HCT116 (cell line): Measurements from ENCODE around the gene HDAC7. TPM values are rescaled to one million over a fixed set of nuclear protein-coding genes. Genes with fewer than 3 reads are reported as not detected.

Source experiments
- ATAC-seq: fragments of 200-7000 bp; cut with Tn5 transposase; 2 replicates; pipeline ENCODE4 v1.9.1; 2020; ENCODE audit warnings: mild to moderate bottlenecking, moderate library complexity
- BruUV-seq: library from RNA; stranded (reverse); fragments of 400-500 nt; replicated peaks from 2 replicates; lab custom pipeline; 2021; lab: Mats Ljungman, UMichigan
- CTCF ChIA-PET: fragments of 300-600 bp; sonication (Branson Sonifier 250); formaldehyde crosslinking; loops from one replicate; lab custom pipeline; 2021; ENCODE audit warnings: antibody characterized with exemption; lab: Charles Lee
- POLR2A ChIA-PET: fragments of 300-600, 350-600 bp; sonication (Branson Sonifier 250); formaldehyde crosslinking; loops from one replicate; lab custom pipeline; 2021; ENCODE audit warnings: antibody characterized with exemption; lab: Charles Lee
- RAD21 ChIA-PET, 2 experiments: fragments of 300-600 bp; sonication (Branson Sonifier 250); formaldehyde crosslinking; loops; one replicate each; lab custom pipeline; 2023; ENCODE audit warnings: low total read pairs in 2 of 2; ENCODE audit not compliant: uncharacterized antibody in 2 of 2, unreplicated experiment in 2 of 2, low non-redundant PET in 1 of 2; lab: Charles Lee
- DNase-seq: peaks from one replicate; pipeline ENCODE4 v3.0.0-alpha.2; 2010; ENCODE audit warnings: low read depth, low spot score
- H2AFZ ChIP-seq: fragments of 200-600 bp; shearing (Covaris generic), sonication (generic); 2 replicates; pipeline ENCODE4 v1.6.1; 2017; ENCODE audit warnings: low read depth, mixed run types, mixed read lengths, antibody characterized with exemption, low read length; ENCODE audit not compliant: poor library complexity, severe bottlenecking
- H3K27ac ChIP-seq: 2 replicates; pipeline ENCODE4 v1.5.1; 2012; ENCODE audit warnings: low read depth, low read length
- H3K27me3 ChIP-seq: fragments of 200-600 bp; sonication (generic); 2 replicates; pipeline ENCODE4 v1.6.1; 2016; ENCODE audit warnings: mixed run types, low read length, mixed read lengths; ENCODE audit not compliant: insufficient read depth
- H3K36me3 ChIP-seq, 2 experiments: fragments of 200-500 bp in 1 of 2; fragments of 200-600 bp in 1 of 2; sonication (Bioruptor generic) in 1 of 2; sonication (generic) in 1 of 2; 2 replicates each; pipeline versions ENCODE4 v1.5.1 to v1.6.1; 2014 to 2016; ENCODE audit warnings: low read length in 2 of 2, inconsistent platforms in 1 of 2, mixed read lengths in 1 of 2, mixed run types in 1 of 2; ENCODE audit not compliant: insufficient read depth in 2 of 2, control insufficient read depth in 1 of 2
- H3K4me1 ChIP-seq, 2 experiments: fragments of 200-600 bp in 1 of 2; sonication (generic) in 1 of 2; 2 replicates each; pipeline versions ENCODE4 v1.5.1 to v1.6.1; 2012 to 2017; ENCODE audit warnings: low read length in 2 of 2, inconsistent platforms in 1 of 2, mild to moderate bottlenecking in 1 of 2, mixed read lengths in 1 of 2, mixed run types in 1 of 2, moderate library complexity in 1 of 2; ENCODE audit not compliant: insufficient read depth in 2 of 2, control insufficient read depth in 1 of 2
- H3K4me2 ChIP-seq: fragments of 200-600 bp; sonication (generic); 2 replicates; pipeline ENCODE4 v1.6.1; 2017; ENCODE audit warnings: mixed run types, low read length, mixed read lengths
- H3K4me3 ChIP-seq, 2 experiments: fragments of 200-600 bp in 1 of 2; sonication (generic) in 1 of 2; replicated peaks in 1 of 2; 2 replicates each; pipeline ENCODE4 v1.5.1; 2011 to 2016; ENCODE audit warnings: low read length in 2 of 2, control low read depth in 1 of 2, low read depth in 1 of 2, mild to moderate bottlenecking in 1 of 2, mixed read lengths in 1 of 2, mixed run types in 1 of 2
- H3K79me2 ChIP-seq: fragments of 200-600 bp; sonication (generic); 2 replicates; pipeline ENCODE4 v1.6.1; 2017; ENCODE audit warnings: mild to moderate bottlenecking, mixed run types, low read length, moderate library complexity, mixed read lengths; ENCODE audit not compliant: insufficient read depth
- H3K9ac ChIP-seq: fragments of 200-600 bp; sonication (generic); 2 replicates; pipeline ENCODE4 v1.6.1; 2016; ENCODE audit warnings: low read length, mixed read lengths
- H3K9me2 ChIP-seq: fragments of 200-600 bp; sonication (generic), shearing (Covaris generic); 2 replicates; pipeline ENCODE4 v1.6.1; 2017; ENCODE audit warnings: mixed run types, mild to moderate bottlenecking, moderate library complexity; ENCODE audit not compliant: insufficient read depth
- H3K9me3 ChIP-seq, 2 experiments: fragments of 200-500 bp in 1 of 2; fragments of 200-600 bp in 1 of 2; sonication (Bioruptor generic) in 1 of 2; sonication (generic) in 1 of 2; 2 replicates each; pipeline ENCODE4 v1.6.1; 2014 to 2017; ENCODE audit warnings: low read length in 2 of 2, mixed read lengths in 2 of 2, inconsistent platforms in 1 of 2, low read depth in 1 of 2, mild to moderate bottlenecking in 1 of 2, mixed run types in 1 of 2, moderate library complexity in 1 of 2; ENCODE audit not compliant: control insufficient read depth in 1 of 2, insufficient read depth in 1 of 2
- H4K20me1 ChIP-seq: fragments of 200-600 bp; sonication (generic), shearing (Covaris generic); 2 replicates; pipeline ENCODE4 v1.6.1; 2017; ENCODE audit warnings: mixed run types, mild to moderate bottlenecking, moderate library complexity; ENCODE audit not compliant: insufficient read depth
- CBX3 ChIP-seq: IDR thresholded peaks from 2 replicates; pipeline ENCODE4 v1.6.1; 2012; ENCODE audit warnings: low read depth
- CEBPB ChIP-seq: IDR thresholded peaks from 2 replicates; pipeline ENCODE4 v1.6.1; 2012; ENCODE audit warnings: low read depth
- EGR1 ChIP-seq: IDR thresholded peaks from 2 replicates; pipeline ENCODE4 v1.6.1; 2012; ENCODE audit warnings: low read depth
- ELF1 ChIP-seq: IDR thresholded peaks from 2 replicates; pipeline ENCODE4 v1.6.1; 2012; ENCODE audit warnings: low read depth, borderline replicate concordance
- JUND ChIP-seq: IDR thresholded peaks from 2 replicates; pipeline ENCODE4 v1.6.1; 2012
- POLR2A ChIP-seq: IDR thresholded peaks from 2 replicates; pipeline ENCODE4 v1.7.0; 2011; ENCODE audit warnings: borderline replicate concordance; ENCODE audit not compliant: insufficient read depth, insufficient read length; ENCODE audit errors: extremely low read depth
- POLR2AphosphoS5 ChIP-seq: IDR thresholded peaks from 2 replicates; pipeline ENCODE4 v1.6.1; 2011; ENCODE audit warnings: mild to moderate bottlenecking, low read depth, low read length, moderate library complexity
- SIN3A ChIP-seq: IDR thresholded peaks from 2 replicates; pipeline ENCODE4 v1.6.1; 2012; ENCODE audit warnings: low read depth
- TCF7L2 ChIP-seq: IDR thresholded peaks from 2 replicates; pipeline ENCODE4 v1.7.0; 2011; ENCODE audit warnings: borderline replicate concordance, inconsistent platforms; ENCODE audit not compliant: insufficient read depth, insufficient read length; ENCODE audit errors: extremely low read depth
- ZFX ChIP-seq: fragments of 450-650 bp; IDR thresholded peaks from 2 replicates; pipeline ENCODE4 v1.6.1; 2017
- ZNF274 ChIP-seq: fragments of 200-500 bp; sonication (Bioruptor generic); IDR thresholded peaks from 2 replicates; pipeline ENCODE4 v1.6.1; 2014; ENCODE audit warnings: mild to moderate bottlenecking, low read depth, low read length, inconsistent platforms
- intact Hi-C: fragments of 100-400 bp; cut with micrococcal nuclease; formaldehyde crosslinking; loops from 2 replicates; pipeline ENCODE4 v1.10.0; 2022
- total RNA-seq: library from RNA; stranded (reverse); gene quantifications from one replicate; pipeline ENCODE4 v1.2.1, GENCODE V29; 2021; ENCODE audit not compliant: unreplicated experiment
- TF ChIP-seq, protein P1 (sequence below): IDR thresholded peaks from 2 replicates; pipeline ENCODE4 v1.6.1; 2012; ENCODE audit warnings: low read depth
- TF ChIP-seq, protein P2 (sequence below), 3 experiments: fragments of 200-600 bp in 1 of 3; sonication (generic) in 1 of 3; IDR thresholded peaks in 2 of 3; conservative IDR thresholded peaks in 1 of 3; 2 replicates each; pipeline ENCODE4 v1.5.1; 2012 to 2017; ENCODE audit warnings: low read depth in 2 of 3, low read length in 2 of 3, antibody characterized with exemption in 1 of 3, borderline replicate concordance in 1 of 3, control low read depth in 1 of 3, mild to moderate bottlenecking in 1 of 3, mixed read lengths in 1 of 3, mixed run types in 1 of 3, moderate library complexity in 1 of 3; ENCODE audit not compliant: insufficient read depth in 1 of 3
- TF ChIP-seq, protein P3 (sequence below): IDR thresholded peaks from 2 replicates; pipeline ENCODE4 v1.6.1; 2011; ENCODE audit warnings: mild to moderate bottlenecking, low read length, moderate library complexity; ENCODE audit not compliant: insufficient replicate concordance; ENCODE audit errors: extremely low read depth
- TF ChIP-seq, protein P4 (sequence below): IDR thresholded peaks from 2 replicates; pipeline ENCODE4 v1.6.1; 2012

Gene HDAC7
- total RNA-seq, 1 experiment from 2014 or later = 38.1 TPM

DNA sequence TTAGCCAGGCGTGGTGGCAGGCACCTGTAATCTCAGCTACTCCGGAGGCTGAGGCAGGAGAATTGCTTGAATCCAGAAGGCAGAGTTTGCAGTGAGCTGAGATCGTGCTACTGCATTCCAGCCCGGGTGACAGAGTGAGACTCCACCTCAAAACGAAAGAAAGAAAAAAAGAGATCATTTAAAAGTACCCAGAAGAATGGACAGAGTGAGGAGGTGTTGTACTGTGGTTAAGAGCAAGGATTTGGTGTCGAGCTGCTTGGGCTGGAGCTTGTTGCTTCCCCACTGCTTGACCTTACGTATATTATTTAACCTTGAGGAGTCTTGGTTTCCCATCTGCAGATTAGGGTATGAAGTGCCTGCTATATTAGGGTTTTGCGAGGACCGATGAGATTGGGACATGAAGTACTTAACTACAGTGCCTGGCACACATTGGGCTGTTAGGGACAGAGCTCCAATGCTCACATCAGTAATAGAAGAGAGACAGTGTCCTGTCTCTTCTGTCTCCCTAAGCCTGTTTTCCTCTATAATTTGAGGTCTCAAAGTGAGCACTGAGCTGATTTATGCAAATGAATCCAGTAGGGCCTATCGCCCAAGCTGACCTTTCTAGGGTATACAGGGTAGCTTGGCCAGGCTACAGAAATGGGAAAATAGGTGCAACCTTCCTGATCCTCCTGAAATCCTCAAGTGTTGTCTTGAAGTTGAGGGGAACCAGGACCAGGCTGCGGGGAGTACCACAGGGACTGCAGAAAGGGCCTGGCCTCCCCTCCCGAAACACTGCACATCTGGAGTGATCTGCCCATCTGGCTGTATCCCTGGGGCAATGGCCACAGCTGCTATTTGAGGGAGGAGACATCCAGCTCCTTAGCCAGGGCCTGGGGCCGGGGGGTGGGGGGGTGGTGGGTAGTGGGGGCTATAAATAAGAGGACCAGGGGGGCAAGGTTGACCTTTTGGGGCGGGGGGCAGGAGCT, 8.6 kb upstream of the HDAC7 start:
- intact Hi-C loops = no loop called here
- RAD21 ChIA-PET = interaction anchor here (0.6 to 1.0 kb wide), 3 partner anchors 8 to 31 kb away, joined by 3 to 4 read pairs (median 4); no protein-coding TSS in a partner anchor
- Histone ChIP-seq H3K9ac (no peak overlapping the region), H3K9me2 (no peaks in the 10 kb centered on the region), H3K4me2 (peak overlapping the region; percentile 68), H3K27ac (peak overlapping the region; percentile 53; the same call in 1 of the 2 replicates), H3K27me3 (no peaks in the 10 kb centered on the region), H3K79me2 (no peaks in the 10 kb centered on the region), H3K4me1 (peaks cover 30 to 37% of the 10 kb centered on the region in 2 experiments), H3K4me3 (no peak overlapping the region; a peak in 1 of 4 replicates), H3K36me3 (no peaks in the 10 kb centered on the region), H4K20me1 (no peaks in the 10 kb centered on the region), H2AFZ (no peak overlapping the region), H3K9me3 (no peaks in the 10 kb centered on the region)
- POLR2A ChIA-PET = interaction anchor here (0.6 to 2.2 kb wide), 7 partner anchors 7 to 108 kb away, joined by 3 to 16 read pairs (median 6); no protein-coding TSS in a partner anchor
- TF ChIP-seq POLR2A = no peak
- no peak for TF ChIP-seq ZNF274
- no peak for TF ChIP-seq SIN3A
- TF ChIP-seq, protein P1, sequence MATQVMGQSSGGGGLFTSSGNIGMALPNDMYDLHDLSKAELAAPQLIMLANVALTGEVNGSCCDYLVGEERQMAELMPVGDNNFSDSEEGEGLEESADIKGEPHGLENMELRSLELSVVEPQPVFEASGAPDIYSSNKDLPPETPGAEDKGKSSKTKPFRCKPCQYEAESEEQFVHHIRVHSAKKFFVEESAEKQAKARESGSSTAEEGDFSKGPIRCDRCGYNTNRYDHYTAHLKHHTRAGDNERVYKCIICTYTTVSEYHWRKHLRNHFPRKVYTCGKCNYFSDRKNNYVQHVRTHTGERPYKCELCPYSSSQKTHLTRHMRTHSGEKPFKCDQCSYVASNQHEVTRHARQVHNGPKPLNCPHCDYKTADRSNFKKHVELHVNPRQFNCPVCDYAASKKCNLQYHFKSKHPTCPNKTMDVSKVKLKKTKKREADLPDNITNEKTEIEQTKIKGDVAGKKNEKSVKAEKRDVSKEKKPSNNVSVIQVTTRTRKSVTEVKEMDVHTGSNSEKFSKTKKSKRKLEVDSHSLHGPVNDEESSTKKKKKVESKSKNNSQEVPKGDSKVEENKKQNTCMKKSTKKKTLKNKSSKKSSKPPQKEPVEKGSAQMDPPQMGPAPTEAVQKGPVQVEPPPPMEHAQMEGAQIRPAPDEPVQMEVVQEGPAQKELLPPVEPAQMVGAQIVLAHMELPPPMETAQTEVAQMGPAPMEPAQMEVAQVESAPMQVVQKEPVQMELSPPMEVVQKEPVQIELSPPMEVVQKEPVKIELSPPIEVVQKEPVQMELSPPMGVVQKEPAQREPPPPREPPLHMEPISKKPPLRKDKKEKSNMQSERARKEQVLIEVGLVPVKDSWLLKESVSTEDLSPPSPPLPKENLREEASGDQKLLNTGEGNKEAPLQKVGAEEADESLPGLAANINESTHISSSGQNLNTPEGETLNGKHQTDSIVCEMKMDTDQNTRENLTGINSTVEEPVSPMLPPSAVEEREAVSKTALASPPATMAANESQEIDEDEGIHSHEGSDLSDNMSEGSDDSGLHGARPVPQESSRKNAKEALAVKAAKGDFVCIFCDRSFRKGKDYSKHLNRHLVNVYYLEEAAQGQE = no peak
- TF ChIP-seq, protein P2, sequence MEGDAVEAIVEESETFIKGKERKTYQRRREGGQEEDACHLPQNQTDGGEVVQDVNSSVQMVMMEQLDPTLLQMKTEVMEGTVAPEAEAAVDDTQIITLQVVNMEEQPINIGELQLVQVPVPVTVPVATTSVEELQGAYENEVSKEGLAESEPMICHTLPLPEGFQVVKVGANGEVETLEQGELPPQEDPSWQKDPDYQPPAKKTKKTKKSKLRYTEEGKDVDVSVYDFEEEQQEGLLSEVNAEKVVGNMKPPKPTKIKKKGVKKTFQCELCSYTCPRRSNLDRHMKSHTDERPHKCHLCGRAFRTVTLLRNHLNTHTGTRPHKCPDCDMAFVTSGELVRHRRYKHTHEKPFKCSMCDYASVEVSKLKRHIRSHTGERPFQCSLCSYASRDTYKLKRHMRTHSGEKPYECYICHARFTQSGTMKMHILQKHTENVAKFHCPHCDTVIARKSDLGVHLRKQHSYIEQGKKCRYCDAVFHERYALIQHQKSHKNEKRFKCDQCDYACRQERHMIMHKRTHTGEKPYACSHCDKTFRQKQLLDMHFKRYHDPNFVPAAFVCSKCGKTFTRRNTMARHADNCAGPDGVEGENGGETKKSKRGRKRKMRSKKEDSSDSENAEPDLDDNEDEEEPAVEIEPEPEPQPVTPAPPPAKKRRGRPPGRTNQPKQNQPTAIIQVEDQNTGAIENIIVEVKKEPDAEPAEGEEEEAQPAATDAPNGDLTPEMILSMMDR (IDR thresholded peaks at IDR 0.05 in 2 of 3, conservative IDR thresholded peaks at IDR 0.05 in 1 of 3; ENCODE audit: borderline replicate concordance in 1 of 3, insufficient read depth in 1 of 3, low read depth in 2 of 3, low read length in 2 of 3) = no peak
- TF ChIP-seq POLR2AphosphoS5 = no peak
- TF ChIP-seq, protein P3, sequence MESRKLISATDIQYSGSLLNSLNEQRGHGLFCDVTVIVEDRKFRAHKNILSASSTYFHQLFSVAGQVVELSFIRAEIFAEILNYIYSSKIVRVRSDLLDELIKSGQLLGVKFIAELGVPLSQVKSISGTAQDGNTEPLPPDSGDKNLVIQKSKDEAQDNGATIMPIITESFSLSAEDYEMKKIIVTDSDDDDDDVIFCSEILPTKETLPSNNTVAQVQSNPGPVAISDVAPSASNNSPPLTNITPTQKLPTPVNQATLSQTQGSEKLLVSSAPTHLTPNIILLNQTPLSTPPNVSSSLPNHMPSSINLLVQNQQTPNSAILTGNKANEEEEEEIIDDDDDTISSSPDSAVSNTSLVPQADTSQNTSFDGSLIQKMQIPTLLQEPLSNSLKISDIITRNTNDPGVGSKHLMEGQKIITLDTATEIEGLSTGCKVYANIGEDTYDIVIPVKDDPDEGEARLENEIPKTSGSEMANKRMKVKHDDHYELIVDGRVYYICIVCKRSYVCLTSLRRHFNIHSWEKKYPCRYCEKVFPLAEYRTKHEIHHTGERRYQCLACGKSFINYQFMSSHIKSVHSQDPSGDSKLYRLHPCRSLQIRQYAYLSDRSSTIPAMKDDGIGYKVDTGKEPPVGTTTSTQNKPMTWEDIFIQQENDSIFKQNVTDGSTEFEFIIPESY = no peak
- TF ChIP-seq TCF7L2 = no peak
- TF ChIP-seq JUND = no peak
- TF ChIP-seq, protein P4, sequence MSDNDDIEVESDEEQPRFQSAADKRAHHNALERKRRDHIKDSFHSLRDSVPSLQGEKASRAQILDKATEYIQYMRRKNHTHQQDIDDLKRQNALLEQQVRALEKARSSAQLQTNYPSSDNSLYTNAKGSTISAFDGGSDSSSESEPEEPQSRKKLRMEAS = no peak
- TF ChIP-seq ELF1 = no peak
- no peak for TF ChIP-seq CBX3
- no peak for TF ChIP-seq ZFX
- TF ChIP-seq EGR1 = no peak
- TF ChIP-seq CEBPB = no peak
- ATAC-seq (peak; percentile 48), DNase-seq (no peak)
- BruUV-seq = no TSS peak
- CTCF ChIA-PET = interaction anchor here (1.0 to 4.0 kb wide), 6 partner anchors 10 to 86 kb away, joined by 5 to 47 read pairs (median 8); no protein-coding TSS in a partner anchor
